Stimulated activated CD4-positive, alpha-beta T cell treated with anti-CD3 and anti-CD28 coated beads, Interleukin-12 subunit alpha, Interleukin-12 subunit beta, amount 100 ng/mL, for 4 hours (primary cell): Measurements from ENCODE around the gene BUD31.
"Not testable (repeated sequence)": the region's sequence is repeated elsewhere in the genome, so short reads cannot be mapped to it uniquely, and the experiment has no call there.

Experiments
- DNase-seq: peaks from one replicate; pipeline ENCODE4 v3.0.0-alpha.2; 2020

The BUD31 gene

DNA sequence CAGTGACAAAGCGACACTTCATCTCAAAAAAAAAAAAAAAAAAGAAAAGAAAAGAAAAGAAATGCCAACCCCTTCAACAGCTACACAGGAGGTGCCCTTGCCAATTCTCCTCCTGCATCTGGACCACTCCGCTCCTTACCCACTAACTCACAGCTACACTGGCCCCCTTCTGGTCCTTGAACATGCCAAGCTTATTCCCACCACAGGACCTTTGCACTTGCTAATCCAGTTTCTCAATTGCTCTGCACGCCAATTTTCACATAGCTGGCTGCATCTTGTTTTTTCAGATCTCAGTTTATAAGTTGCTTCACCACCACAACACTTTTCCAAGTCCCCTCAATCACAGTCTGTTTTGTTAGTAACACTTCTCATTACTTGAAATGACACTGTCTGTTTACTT, 5.9 kb upstream of the BUD31 start:
- no peak for DNase-seq

DNA sequence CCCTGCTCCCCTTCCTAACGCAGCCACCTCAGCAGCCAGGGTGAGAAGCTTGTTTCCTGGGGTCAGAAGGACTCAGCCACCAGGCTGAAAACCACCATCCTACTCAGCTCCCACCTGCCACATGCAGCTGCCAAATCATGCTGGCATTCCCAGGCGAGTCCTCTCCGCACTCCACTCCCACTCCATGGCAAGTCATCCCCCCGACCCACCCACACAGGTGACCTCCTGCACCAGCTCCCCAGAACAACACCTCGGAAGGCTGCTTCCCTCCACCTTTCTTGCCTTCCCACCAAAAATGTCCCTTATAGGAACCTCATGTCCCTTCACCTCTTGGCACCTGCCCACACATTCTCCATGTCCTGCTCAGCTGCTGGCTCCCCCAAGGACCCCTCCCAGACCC, 5.0 kb upstream of the BUD31 start:
- DNase-seq, result no peak

DNA sequence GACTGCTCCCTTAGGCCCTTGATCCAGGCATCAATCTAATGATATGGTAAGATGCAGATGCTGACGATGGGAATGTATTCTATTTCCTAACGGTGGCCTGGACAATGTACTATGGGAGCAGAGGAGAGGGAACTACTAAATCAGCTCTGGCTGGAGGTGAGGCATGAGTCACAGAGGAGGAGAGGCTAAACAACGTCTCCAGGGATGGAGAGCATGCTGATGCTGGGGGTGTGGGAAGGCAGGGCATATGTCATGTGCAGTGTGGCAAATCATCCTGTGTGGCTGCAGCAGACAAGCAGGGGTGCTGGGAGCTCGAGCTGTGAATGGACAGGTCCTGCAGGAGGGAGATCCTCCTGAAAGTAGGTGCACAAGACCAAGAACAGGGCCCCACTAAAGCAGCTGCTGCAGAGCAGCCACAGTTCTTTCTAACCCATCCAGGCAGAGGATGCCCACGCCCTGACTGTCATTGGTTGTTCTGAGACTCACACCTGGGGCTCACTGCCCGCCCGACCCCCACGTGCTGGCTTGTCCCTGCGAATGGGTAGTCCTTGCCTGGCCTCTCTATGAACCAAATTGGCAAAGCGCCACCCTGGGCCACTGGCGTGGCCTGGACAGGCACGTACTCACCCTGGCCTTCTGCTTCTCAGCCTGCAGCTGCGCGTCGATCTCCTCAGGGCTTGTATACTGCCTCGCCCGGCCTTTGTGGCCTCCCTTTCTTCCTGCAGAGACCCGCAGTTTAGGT, 4.4 kb upstream of the BUD31 start:
- DNase-seq, result no peak

DNA sequence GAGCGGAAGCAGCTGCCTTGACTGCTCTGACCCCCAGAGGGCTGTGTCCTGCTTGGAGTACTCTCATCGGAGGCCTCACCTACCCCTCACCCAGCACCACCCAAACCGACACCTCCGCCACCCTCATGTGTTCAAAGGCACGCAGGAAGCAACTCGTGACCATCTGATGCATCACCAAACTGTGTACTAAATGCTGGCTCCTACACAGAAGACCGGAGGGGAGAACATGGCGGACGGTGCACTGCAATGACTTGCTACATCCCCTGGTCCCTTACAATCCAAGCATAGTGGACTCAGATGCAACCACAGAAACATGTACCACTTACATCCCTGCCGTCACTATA, 3.8 kb upstream of the BUD31 start:
- no peak for DNase-seq

DNA sequence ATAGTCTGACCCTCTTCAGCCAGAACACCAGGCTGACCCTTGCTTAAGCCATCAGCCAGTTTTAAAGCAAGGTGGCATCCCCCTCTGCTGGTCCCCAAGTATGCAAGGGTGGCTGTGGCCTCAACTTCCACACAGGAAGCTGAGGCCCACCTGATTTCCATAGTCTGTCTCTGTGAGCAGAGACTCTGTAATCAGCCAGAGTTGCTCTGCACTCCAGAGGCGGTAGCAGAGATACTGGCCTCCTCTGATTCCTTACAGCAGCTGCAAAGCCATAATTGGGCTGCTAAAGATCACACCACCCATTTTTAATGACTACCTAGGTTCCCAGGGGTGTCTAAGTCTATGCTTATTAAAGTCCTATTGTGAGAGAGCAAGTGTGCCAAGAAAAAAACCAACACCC, 2.2 kb upstream of the BUD31 start:
- no peak for DNase-seq

DNA sequence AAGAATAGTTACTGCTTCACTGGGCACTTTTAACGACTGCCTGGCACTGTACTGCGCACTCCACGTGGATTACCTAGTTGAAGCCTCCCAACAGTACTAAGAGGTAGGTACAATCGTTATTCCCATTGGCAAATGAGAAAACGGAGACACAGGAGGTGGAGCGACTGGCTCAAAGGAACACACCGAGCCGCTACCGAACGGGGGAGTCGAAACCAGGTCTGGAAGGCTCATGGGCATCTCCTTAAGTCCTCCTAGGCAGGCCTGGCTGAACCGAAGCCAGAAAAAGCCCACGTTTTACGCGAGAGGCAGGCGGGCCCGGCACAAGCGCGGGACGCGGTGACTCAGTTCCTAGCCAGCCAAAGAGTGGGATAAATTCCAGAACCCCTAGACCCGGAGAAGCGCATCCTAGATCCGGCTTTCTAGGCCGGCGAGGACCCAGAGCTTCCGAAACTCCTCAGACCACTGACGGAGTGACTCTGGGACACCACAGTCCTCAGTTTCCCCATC, 844 bp upstream of the BUD31 start:
- peak; percentile 42 for DNase-seq

DNA sequence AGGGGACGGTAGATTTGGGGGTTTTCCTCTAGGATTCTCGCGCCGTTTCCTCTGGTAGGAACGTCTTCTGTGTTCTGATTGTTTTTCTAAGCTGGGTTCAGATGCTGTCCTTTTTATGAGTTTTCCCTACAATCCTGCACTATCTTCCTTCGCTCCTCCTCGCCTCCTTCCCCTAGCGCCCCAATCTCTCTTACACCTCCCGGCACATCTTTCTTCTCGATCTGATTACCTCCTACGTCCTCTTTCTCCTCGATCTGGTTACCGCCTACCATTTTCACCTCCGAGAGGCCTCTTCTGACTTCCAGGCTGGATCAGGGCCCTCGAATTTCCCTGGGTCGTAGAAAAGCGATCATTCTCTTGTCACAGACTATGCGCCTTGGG, 413 bp downstream of the BUD31 start:
- no peak for DNase-seq

DNA sequence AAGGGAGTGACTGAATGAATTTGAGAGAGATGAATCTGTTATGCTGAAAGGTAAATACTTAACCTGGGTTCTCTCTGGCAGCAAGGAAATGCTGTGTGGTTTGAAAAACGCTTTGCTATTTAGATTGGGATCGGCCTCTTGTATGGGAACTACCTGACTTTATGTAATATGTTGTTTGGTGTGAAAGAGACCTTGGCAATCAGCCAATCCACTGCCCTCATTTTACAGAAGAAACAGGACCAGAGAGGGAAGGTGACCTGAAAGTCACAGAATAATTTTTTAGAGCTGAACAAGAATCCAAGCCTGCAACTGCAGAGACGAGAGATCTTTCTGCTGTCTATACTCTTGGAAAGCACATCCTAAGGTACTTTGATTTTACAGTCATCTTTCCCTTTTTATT, 1.0 kb downstream of the BUD31 start:
- no peak for DNase-seq

DNA sequence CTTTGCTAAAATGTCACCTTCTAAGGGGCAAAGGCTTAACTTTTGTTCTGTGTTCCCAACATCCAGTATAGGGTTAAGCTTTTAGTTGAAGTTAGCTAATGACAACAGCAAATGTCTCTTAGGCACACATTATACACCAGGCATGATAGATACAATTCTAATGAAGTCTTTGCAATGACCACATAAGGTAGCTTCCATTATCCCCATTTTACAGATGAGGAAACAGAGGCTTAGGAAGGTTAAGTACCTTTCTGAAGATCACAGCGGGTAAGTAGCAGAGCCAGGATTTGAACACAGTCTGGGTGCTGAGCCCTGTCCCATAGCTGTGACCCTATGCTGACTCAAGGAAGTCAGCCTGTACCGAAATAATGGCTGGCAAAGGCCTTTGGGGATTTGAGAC, 1.9 kb downstream of the BUD31 start:
- no peak for DNase-seq

DNA sequence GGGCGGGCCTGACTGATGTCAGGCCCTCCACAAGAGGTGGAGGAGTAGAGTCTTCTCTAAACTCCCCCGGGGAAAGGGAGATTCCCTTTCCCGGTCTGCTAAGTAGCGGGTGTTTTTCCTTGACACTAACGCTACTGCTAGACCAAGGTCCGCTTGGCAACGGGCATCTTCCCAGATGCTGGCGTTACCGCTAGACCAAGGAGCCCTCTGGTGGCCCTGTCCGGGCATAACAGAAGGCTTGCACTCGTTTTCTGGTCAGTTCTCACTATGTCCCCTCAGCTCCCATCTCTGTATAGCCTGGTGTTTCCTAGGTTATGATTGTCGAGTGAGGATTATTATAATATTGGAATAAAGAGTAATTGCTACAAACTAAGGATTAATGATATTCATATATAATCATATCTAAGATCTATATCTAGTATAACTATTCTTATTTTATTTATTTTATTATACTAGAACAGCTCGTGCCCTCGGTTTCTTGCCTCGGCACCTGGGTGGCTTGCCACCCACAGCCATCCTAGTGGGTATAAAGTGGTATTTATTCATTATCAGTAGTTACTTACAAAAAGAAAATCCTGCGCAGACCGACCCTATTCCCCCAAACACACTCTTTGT, 6.9 kb downstream of the BUD31 start:
- DNase-seq, result not testable (repeated sequence)

DNA sequence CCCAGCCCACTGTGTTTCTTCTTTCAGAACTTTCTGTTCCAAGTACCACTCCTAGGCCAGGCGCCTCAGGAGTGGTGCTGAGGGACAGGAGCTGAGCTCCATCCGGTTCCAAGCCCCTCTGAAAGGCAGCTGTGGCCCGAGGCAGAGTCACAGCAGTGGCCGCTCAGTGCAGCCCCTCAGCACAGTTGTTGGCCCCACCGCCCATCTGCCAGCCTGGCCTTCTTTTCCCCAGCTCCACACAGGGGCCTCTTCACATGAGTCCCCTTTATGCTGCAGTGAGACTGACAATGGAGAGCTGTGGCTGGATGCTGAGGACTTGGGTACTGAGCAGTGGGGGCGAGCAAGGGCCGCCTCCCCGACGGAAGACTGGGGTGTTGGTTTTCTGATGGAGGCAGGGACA, 9.5 kb downstream of the BUD31 start:
- DNase-seq, result no peak

DNA sequence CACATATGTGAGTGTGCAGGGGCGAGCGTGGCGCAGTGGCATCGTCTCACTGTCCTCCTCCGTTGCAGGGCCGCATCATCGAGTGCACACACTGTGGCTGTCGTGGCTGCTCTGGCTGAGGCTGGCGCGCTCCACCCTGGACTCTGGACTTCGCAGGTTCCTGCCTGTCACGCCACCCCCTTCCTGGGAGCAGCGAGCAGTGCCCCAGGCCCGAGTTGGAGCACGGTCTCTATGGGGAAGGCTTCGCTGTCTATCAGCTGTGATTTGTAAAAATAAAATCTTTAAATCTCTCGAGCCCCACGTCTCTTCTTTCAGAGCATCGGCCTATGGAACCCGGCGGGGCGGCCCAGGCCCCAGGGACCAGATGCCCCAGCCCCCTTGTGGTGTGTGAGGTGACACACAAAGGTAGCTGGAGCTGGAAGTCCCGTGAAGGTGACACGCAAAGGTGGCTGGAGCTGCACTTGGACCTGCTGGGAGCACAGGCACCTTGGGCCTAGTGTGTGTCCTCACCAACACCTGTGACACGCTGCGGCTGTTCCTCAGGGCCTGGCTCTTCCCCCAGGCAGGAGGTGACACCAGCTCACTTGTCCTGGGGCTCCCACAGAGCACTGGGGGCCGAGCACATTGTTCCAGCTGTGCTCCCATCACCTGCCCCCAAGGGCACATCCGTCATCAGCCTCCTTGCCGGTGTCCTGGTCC, 10.7 kb downstream of the BUD31 start:
- DNase-seq, result no peak

DNA sequence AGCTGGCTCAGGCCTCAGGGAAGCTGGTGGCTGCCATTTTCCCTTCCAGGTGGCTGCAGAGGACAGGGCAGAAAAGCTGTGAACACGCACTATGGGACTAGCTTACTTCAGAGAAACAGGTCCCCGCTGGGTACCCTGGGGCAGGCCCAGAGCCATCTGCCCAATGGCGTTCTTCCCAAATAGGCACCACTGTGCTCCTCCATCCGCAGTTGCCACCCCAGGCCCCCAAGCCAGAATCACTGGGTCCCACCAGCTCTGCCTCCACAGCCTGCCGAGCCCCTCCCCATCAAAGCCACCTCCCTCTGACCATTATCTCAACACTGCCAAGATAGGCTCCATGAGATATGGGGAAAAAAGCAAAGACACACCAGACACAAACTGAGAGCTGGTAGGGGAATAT, 11.4 kb downstream of the BUD31 start:
- DNase-seq, result no peak

DNA sequence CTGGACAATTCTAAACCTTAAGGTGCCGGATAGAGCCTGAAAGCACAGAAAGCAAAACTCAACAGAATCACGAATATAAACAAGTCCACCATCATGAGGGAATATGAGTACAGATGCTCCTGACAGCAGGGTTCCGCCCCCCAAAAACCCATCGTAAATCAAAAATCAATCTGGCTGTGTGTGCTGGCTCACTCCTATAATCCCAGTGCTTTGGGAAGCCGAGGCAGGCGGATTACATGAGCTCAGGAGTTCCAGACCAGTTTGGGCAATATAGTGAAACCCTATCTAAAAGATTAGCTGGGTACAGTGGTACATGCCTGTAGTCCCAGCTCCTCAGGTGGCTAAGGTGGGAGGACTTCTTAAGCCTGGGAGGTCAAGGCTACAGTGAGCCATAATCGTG, 12.2 kb downstream of the BUD31 start:
- no peak for DNase-seq

DNA sequence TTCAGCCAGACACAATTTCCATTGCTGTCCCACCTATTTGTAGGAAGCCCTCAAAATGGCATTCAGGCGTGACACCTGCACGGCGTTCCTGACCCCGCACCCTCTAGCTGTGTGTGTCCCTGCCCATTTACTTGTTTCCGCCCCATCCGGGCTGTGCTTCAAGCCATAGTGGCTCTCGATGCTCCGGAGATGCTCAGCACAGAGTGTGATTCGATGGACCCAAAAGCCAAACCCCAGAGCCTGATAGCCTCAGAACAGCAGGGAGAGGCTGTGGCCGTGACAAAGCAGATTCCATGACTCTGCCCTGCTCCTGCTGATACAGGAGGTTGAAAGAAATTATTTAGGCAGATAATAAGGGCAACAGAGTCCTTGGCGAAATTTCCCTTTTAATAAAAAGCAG, 13.4 kb downstream of the BUD31 start:
- DNase-seq, result no peak

DNA sequence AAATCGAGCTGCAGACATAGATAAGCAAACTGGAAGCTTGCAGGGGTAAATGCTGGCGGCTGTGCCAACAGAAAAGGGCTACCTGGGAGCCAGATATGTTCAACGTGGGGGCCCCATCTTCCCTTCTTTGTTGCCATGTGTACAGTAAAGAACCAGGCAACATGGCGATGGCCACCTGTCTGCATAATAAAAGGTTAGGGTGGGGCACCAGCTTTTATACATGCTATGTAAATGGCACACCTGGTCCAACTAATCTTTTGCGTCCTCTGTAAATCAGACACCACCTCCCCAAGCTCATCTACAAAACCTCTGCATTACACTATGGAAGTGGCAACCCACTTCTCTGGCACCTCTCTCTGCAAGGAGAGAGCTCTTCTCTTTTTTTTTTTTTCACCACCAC, 13.9 kb downstream of the BUD31 start:
- DNase-seq, result no peak

DNA sequence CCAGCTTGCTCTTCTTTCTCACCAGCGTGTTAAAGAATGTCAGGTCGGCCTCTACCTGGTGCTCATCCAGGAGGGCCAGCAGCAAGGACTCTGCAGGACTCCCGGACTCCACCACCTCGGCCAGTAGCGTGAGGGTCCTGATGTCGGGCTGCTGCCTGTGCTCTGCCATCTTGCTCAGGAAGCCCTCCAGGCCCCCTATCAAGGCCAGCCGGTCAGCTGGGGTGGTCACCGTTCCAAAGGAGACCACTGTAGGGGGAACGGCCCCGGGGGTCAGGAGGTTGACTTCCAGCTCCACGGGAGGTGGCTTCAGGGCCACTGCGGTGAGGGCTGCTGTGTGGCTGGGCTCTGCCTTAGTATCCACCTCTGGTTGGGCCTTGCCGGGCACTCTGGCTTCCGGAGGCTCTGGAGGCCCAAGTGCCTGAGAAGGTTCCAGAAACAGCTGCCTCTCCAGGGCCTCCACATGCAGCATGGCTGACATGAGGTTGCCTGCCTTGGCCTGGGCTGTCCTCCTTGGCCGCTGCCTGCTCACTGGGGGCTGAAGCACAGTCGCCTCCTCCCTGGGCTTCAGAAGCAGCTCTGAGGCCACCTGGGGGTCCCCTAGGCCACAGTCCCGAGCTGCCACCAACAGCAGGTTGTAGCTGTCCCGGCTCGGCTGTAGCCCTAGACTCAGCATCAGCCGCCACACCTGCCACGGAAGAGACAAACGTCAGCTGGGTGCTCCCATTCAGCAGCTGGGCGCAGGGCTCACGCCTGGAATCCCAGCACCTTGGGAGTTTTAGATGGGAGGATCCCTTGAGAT, 16.4 kb downstream of the BUD31 start:
- DNase-seq, result no peak

DNA sequence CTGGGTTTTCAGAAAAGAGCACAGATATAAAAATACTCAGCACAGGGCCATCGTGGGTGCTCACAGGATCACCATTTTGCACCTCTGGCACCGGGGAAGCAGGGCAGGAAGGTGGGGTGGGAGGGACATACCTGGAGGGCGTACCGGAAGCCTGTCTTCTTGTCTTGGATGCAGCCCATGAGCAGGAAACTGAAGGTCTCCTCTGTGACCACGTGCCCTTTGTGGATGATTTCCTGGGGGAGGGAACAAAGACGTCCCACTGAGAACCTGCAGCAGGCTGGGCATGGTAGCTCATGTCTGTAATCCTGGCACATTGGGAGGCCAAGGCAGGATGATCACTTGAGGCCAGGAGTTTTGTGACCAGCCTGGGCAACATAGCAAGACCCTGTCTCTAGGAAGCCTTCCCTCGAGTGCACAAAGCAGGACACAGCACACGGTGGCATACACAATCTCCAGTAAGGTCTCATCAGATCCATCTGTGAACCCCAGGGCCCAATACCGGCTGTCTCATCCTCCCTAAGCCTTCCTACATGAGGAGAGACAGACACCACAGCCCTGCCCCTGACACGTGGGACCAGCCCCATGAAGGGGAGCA, 20.3 kb downstream of the BUD31 start:
- DNase-seq, result no peak

DNA sequence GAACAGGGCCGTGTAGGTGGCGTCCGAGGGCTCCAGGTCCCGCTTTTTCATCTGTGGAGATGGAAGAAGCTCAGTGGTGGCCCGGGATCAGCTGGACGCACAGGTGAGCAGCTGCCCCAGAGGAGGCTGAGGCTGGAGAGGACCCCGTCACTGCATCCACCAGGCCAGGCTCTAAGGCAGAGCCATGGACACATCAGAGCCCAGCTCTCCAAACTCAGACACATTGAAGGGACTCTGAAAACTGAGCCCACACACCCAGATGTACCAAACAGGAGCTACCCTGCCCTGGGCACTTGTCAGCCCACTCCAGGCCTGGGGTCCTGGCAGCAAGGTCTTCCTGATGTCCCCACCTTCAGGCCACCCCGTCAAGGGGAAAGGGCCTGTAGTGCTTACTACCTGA, 21.0 kb downstream of the BUD31 start:
- no peak for DNase-seq

DNA sequence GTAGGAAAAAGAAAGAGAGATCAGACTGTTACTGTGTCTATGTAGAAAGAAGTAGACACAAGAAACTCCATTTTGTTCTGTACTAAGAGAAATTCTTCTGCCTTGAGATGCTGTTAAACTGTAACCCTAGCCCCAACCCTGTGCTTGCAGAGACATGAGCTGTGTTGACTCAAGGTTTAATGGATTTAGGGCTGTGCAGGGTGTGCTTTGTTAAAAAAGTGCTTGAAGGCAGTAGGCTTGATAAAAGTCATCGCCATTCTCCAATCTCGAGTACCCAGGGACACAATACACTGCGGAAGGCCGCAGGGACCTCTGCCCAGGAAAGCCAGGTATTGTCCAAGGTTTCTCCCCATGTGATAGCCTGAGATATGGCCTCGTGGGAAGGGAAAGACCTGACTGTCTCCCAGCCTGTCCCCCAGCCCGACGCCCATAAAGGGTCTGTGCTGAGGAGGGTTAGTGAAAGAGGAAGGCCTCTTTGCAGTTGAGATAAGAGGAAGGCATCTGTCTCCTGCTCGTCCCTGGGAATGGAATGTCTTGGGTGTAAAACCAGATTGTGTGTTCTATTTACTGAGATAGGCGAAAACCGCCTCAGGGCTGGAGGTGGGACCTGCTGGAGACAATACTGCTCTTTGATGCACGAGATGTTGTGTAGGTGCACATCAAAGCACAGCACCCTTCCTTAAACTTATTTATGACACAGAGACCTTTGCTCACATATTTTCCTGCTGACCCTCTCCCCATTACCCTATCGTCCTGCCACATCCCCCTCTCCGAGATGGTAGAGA, 23.2 kb downstream of the BUD31 start:
- not testable (repeated sequence) for DNase-seq

DNA sequence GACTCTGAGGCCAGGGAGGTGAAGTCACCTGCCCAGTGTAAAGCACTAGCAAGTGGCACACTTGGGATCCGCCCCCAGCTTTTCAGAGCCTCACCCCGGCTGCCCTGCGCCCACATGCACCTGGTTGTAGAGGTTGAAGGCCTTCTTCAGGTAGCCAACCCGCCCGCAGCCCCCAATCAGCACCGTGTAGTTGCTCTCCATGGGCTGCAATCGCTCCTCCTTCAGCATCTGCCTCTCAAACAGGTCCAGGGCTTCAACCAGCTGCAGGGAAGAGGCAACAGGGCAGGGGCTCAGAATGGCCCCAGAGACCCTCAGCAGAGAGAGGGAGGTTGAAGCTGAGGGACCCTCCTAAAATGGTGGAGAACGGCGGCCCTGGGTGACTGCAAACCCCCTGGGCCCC, 24.4 kb downstream of the BUD31 start:
- DNase-seq, result no peak

DNA sequence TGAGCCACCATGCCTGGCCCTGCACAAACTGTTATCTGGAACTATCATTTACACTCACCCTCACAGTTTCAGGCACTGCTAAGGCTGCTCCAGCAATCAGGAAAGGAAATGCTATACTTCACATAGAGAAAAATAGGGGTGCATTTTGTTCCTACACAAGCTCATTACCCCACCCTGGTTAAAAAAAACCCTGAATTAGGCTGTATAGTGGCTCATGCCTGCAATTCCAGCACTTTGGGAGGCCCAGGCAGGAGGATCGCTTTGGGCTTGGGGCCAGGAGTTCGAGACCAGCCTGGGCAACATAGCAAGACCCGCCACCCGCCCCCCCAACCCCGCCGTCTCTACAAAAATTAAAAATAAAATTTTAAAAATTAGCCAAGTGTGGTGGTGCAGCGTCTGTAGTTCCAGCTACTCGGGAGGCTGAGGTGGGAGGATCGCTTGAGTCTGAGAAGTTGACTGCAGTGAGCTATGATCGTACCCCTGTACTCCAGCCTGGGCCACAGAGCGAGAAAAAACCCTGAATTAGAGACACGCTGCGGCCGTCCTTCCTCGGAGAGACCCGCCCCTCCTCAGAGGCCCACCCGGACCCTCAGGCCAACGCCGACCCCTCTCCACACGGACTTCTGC, 29.3 kb downstream of the BUD31 start:
- no peak for DNase-seq
